ENCODE results near the gene ANK3.

- no peak for TF ChIP-seq ZNF274 (IDR thresholded peaks at IDR 0.05; ENCODE audit: low read depth, low read length)
- TF ChIP-seq EZH2 (IDR thresholded peaks at IDR 0.05) = no peak
- TF ChIP-seq POLR2A (IDR thresholded peaks at IDR 0.05; ENCODE audit: borderline replicate concordance, extremely low read depth, insufficient read depth, insufficient read length) = no peak
- TF ChIP-seq CTCF (IDR thresholded peaks at IDR 0.05 in 2 of 3, conservative IDR thresholded peaks at IDR 0.05 in 1 of 3; ENCODE audit: borderline replicate concordance in 1 of 3, insufficient read depth in 1 of 3, low read depth in 2 of 3, low read length in 2 of 3) = no peak
- no peak for TF ChIP-seq CEBPB (IDR thresholded peaks at IDR 0.05; ENCODE audit: low read depth)
Measured at GRCh38 chr10:60139798-60140566, 249.7 kb downstream of the ANK3 start.
